ENCODE results near the gene SLC30A2.

DNA sequence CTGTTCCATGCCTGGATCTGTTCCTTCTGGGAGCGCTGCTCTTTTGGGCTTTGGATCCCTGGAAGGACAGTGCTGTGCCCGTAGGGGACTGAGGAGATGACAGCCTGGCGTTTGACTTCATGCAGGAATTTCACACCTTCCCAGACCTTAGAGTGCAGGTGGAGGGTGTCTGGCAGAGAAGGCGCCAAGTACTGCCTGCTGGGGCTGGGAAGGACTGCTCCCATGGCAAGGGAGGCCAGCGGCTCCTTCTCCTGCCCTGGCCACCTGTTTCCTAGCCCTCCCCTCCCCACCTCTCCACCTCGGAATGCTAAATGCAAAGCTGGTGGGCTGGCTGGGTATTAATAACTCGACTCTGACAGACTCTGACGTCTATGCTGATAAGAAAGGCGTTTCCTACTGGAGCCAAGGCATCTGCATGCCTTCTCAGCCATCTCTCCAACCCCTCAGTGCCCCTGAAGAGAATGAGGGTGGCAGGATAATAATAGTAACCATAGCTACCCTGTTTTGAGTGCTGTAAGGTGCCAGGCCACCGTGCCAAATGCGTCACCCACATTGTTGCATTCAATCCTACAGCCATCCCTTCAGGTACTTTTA is 48.3 kb upstream of the SLC30A2 start:
- TF ChIP-seq, protein P1, sequence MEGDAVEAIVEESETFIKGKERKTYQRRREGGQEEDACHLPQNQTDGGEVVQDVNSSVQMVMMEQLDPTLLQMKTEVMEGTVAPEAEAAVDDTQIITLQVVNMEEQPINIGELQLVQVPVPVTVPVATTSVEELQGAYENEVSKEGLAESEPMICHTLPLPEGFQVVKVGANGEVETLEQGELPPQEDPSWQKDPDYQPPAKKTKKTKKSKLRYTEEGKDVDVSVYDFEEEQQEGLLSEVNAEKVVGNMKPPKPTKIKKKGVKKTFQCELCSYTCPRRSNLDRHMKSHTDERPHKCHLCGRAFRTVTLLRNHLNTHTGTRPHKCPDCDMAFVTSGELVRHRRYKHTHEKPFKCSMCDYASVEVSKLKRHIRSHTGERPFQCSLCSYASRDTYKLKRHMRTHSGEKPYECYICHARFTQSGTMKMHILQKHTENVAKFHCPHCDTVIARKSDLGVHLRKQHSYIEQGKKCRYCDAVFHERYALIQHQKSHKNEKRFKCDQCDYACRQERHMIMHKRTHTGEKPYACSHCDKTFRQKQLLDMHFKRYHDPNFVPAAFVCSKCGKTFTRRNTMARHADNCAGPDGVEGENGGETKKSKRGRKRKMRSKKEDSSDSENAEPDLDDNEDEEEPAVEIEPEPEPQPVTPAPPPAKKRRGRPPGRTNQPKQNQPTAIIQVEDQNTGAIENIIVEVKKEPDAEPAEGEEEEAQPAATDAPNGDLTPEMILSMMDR (conservative IDR thresholded peaks at IDR 0.05; ENCODE audit: low read depth in 2 of 2), result no peak
- TF ChIP-seq EZH2 (IDR thresholded peaks at IDR 0.05; ENCODE audit: low read depth, unreplicated experiment) (no peak), EZH2phosphoT487 (IDR thresholded peaks at IDR 0.05; ENCODE audit: unreplicated experiment) (no peak), POLR2AphosphoS5 (IDR thresholded peaks at IDR 0.05; ENCODE audit: low read depth) (no peak), NANOG (IDR thresholded peaks at IDR 0.05; ENCODE audit: borderline replicate concordance) (no peak)
- TF ChIP-seq, protein P2, sequence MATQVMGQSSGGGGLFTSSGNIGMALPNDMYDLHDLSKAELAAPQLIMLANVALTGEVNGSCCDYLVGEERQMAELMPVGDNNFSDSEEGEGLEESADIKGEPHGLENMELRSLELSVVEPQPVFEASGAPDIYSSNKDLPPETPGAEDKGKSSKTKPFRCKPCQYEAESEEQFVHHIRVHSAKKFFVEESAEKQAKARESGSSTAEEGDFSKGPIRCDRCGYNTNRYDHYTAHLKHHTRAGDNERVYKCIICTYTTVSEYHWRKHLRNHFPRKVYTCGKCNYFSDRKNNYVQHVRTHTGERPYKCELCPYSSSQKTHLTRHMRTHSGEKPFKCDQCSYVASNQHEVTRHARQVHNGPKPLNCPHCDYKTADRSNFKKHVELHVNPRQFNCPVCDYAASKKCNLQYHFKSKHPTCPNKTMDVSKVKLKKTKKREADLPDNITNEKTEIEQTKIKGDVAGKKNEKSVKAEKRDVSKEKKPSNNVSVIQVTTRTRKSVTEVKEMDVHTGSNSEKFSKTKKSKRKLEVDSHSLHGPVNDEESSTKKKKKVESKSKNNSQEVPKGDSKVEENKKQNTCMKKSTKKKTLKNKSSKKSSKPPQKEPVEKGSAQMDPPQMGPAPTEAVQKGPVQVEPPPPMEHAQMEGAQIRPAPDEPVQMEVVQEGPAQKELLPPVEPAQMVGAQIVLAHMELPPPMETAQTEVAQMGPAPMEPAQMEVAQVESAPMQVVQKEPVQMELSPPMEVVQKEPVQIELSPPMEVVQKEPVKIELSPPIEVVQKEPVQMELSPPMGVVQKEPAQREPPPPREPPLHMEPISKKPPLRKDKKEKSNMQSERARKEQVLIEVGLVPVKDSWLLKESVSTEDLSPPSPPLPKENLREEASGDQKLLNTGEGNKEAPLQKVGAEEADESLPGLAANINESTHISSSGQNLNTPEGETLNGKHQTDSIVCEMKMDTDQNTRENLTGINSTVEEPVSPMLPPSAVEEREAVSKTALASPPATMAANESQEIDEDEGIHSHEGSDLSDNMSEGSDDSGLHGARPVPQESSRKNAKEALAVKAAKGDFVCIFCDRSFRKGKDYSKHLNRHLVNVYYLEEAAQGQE (IDR thresholded peaks at IDR 0.05; ENCODE audit: unreplicated experiment), result no peak
